Hepatocyte (in vitro differentiated cells): ENCODE data around the gene TRAF5. TPM values are rescaled to one million over a fixed set of nuclear protein-coding genes. Genes with fewer than 3 reads are reported as not detected.
"Not testable (repeated sequence)": the region's sequence is repeated elsewhere in the genome, so short reads cannot be mapped to it uniquely, and the experiment has no call there.

ENCODE experiments used
- DNase-seq: peaks from one replicate; pipeline ENCODE4 v3.0.0-alpha.2; 2016; ENCODE audit warnings: low spot score
- H2AFZ ChIP-seq: fragments of 200-600 bp; sonication (generic); 2 replicates; pipeline ENCODE4 v1.6.0; 2016; ENCODE audit warnings: antibody characterized with exemption, mild to moderate bottlenecking
- H3K27ac ChIP-seq: fragments of 200-600 bp; sonication (generic); 2 replicates; pipeline ENCODE4 v1.5.1; 2016; ENCODE audit warnings: mild to moderate bottlenecking
- H3K27me3 ChIP-seq: fragments of 200-600 bp; sonication (generic); 2 replicates; pipeline ENCODE4 v1.6.1; 2016
- H3K36me3 ChIP-seq: fragments of 200-600 bp; sonication (generic); replicated peaks from 2 replicates; pipeline ENCODE4 v1.5.1; 2016; ENCODE audit warnings: low read depth; ENCODE audit not compliant: insufficient read depth
- H3K4me1 ChIP-seq: fragments of 200-600 bp; sonication (generic); 2 replicates; pipeline ENCODE4 v1.5.1; 2016; ENCODE audit warnings: mild to moderate bottlenecking, moderate library complexity; ENCODE audit not compliant: insufficient read depth
- H3K4me2 ChIP-seq: fragments of 200-600 bp; sonication (generic); 2 replicates; pipeline ENCODE4 v1.6.0; 2016
- H3K4me3 ChIP-seq: fragments of 200-600 bp; sonication (generic); 2 replicates; pipeline ENCODE4 v1.5.1; 2016; ENCODE audit warnings: mild to moderate bottlenecking
- H3K79me2 ChIP-seq: fragments of 200-600 bp; sonication (generic); 2 replicates; pipeline ENCODE4 v1.6.0; 2017; ENCODE audit warnings: mild to moderate bottlenecking
- H3K9me2 ChIP-seq: fragments of 200-600 bp; sonication (generic); replicated peaks from 2 replicates; pipeline ENCODE4 v1.6.0; 2017; ENCODE audit warnings: mild to moderate bottlenecking; ENCODE audit not compliant: insufficient read depth
- H3K9me3 ChIP-seq: fragments of 200-600 bp; sonication (generic); 2 replicates; pipeline ENCODE4 v1.5.1; 2016; ENCODE audit warnings: low read depth, mild to moderate bottlenecking
- H4K20me1 ChIP-seq: fragments of 200-600 bp; sonication (generic); 2 replicates; pipeline ENCODE4 v1.6.0; 2016; ENCODE audit warnings: mild to moderate bottlenecking; ENCODE audit not compliant: insufficient read depth, poor library complexity, severe bottlenecking
- CTCF ChIP-seq: fragments of 200-600 bp; sonication (generic); IDR thresholded peaks from 2 replicates; pipeline ENCODE4 v1.5.1; 2016; ENCODE audit warnings: antibody characterized with exemption, mild to moderate bottlenecking; ENCODE audit not compliant: poor library complexity
- EZH2 ChIP-seq: fragments of 200-600 bp; sonication (generic); IDR thresholded peaks from 2 replicates; pipeline ENCODE4 v1.6.1; 2016; ENCODE audit warnings: antibody characterized with exemption, mild to moderate bottlenecking, borderline replicate concordance
- EZH2phosphoT487 ChIP-seq: fragments of 200-600 bp; sonication (generic); IDR thresholded peaks from one replicate; pipeline ENCODE4 v1.6.1; 2018; ENCODE audit warnings: antibody characterized with exemption, mild to moderate bottlenecking, low read depth, moderate library complexity; ENCODE audit not compliant: unreplicated experiment, severe bottlenecking
- WGBS: methylation state at CpG from one replicate; pipeline ENCODE4 v1.1.6; 2016; ENCODE audit warnings: low lambda C conversion rate; ENCODE audit errors: missing lambda C conversion rate; 5-methylcytosine and 5-hydroxymethylcytosine counted together
- polyA plus RNA-seq: library from polyadenylated mRNA; unstranded; fragments of >200 nt; fragmentation: Nextera tagmentation; extraction: Ambion mirVana; gene quantifications from 2 replicates; pipeline ENCODE4 v1.2.1, GENCODE V29; 2016
- total RNA-seq: library from RNA; depleted of rRNA; stranded (reverse); fragments of >200 nt; gene quantifications from 2 replicates; pipeline ENCODE4 v1.2.3, GENCODE V29; 2014

The TRAF5 gene
- total and polyA plus RNA-seq, 2 experiments from 2014 or later: 3.9 to 8.8 TPM

- DNase-seq: no peak
- Histone ChIP-seq H3K4me2 (no peak overlapping the region), H3K9me3 (no peaks in the 10 kb centered on the region), H3K36me3 (no peaks in the 10 kb centered on the region), H2AFZ (no peak overlapping the region), H3K4me3 (no peak overlapping the region), H3K27me3 (no peaks in the 10 kb centered on the region), H3K4me1 (no peaks in the 10 kb centered on the region), H3K27ac (no peak overlapping the region), H3K9me2 (no peaks in the 10 kb centered on the region), H3K79me2 (no peaks in the 10 kb centered on the region), H4K20me1 (no peaks in the 10 kb centered on the region)
- 94% methylated on average over 11 of the region's 11 CpGs for WGBS
- TF ChIP-seq EZH2 (no peak), EZH2phosphoT487 (no peak), CTCF (no peak)
Measured at GRCh38 chr1:211313392-211313791, 13.2 kb upstream of the TRAF5 start.

- H3K9me3 ChIP-seq: no peaks in the 10 kb centered on the region
- H3K27ac ChIP-seq: no peak overlapping the region
- no peak overlapping the region for H2AFZ ChIP-seq
- no peaks in the 10 kb centered on the region for H3K27me3 ChIP-seq
- DNase-seq: no peak
- no peaks in the 10 kb centered on the region for H3K79me2 ChIP-seq
- H3K4me2 ChIP-seq: no peak overlapping the region
- no peaks in the 10 kb centered on the region for H3K4me1 ChIP-seq
- no peaks in the 10 kb centered on the region for H3K36me3 ChIP-seq
- no peaks in the 10 kb centered on the region for H4K20me1 ChIP-seq
- no peak for TF ChIP-seq EZH2
- no peak for TF ChIP-seq EZH2phosphoT487
- no peak for TF ChIP-seq CTCF
- no peak overlapping the region for H3K4me3 ChIP-seq
- H3K9me2 ChIP-seq: no peaks in the 10 kb centered on the region
Measured at GRCh38 chr1:211318576-211319280, 7.9 kb upstream of the TRAF5 start.

GRCh38 chr1:211319892-211320291 is 6.7 kb upstream of the TRAF5 start:
- Histone ChIP-seq H4K20me1 (no peaks in the 10 kb centered on the region), H3K9me3 (no peaks in the 10 kb centered on the region), H3K9me2 (no peaks in the 10 kb centered on the region), H3K4me1 (no peaks in the 10 kb centered on the region), H3K4me2 (no peak overlapping the region), H3K79me2 (no peaks in the 10 kb centered on the region), H3K4me3 (no peak overlapping the region), H3K36me3 (no peaks in the 10 kb centered on the region), H3K27ac (no peak overlapping the region), H3K27me3 (no peaks in the 10 kb centered on the region), H2AFZ (no peak overlapping the region)
- no peak for DNase-seq
- no peak for TF ChIP-seq EZH2
- no peak for TF ChIP-seq EZH2phosphoT487
- no peak for TF ChIP-seq CTCF

GRCh38 chr1:211320980-211321379 is 5.7 kb upstream of the TRAF5 start:
- WGBS: 95% methylated on average over 4 of the region's 4 CpGs
- no peaks in the 10 kb centered on the region for H4K20me1 ChIP-seq
- H3K36me3 ChIP-seq: no peaks in the 10 kb centered on the region

GRCh38 chr1:211321646-211322045 is 5.0 kb upstream of the TRAF5 start:
- H3K27ac ChIP-seq, H3K4me2 ChIP-seq, H4K20me1 ChIP-seq, H3K9me2 ChIP-seq, H3K4me1 ChIP-seq, H3K36me3 ChIP-seq, DNase-seq, H3K9me3 ChIP-seq, H3K4me3 ChIP-seq, H3K27me3 ChIP-seq, H2AFZ ChIP-seq, H3K79me2 ChIP-seq: not testable (repeated sequence)
- 89% methylated on average over 7 of the region's 7 CpGs for WGBS

More at GRCh38 chr1:211320980-211321379, 5.7 kb upstream of the TRAF5 start:
- no peaks in the 10 kb centered on the region for H3K9me3 ChIP-seq
- no peaks in the 10 kb centered on the region for H3K27me3 ChIP-seq
- no peaks in the 10 kb centered on the region for H3K4me1 ChIP-seq
- H3K79me2 ChIP-seq: peaks cover under 1% of the 10 kb centered on the region
- H3K9me2 ChIP-seq: no peaks in the 10 kb centered on the region
- H3K4me2 ChIP-seq: no peak overlapping the region
- DNase-seq: no peak
- TF ChIP-seq CTCF: no peak
- TF ChIP-seq EZH2phosphoT487: no peak
- no peak for TF ChIP-seq EZH2
- no peak overlapping the region for H2AFZ ChIP-seq
- H3K27ac ChIP-seq: no peak overlapping the region
- no peak overlapping the region for H3K4me3 ChIP-seq
